GM19455 (cell line): Measurements from ENCODE around the gene CREG1.
A peak's percentile ranks its signal among the peaks of the same experiment; 100 is the strongest.
"Not testable (repeated sequence)": the region's sequence is repeated elsewhere in the genome, so short reads cannot be mapped to it uniquely, and the experiment has no call there.

Experiments
- ATAC-seq: cut with Tn5 transposase; IDR thresholded peaks from one replicate; pipeline ENCODE4 v1.9.1; 2021; ENCODE audit not compliant: unreplicated experiment

Gene CREG1

GRCh38 chr1:167553136-167554027, at the start of gene CREG1:
Gene CREG1, minus strand, starts transcription at chr1:167553762.
- ATAC-seq: peak; percentile 98

- ATAC-seq: no peak
Measured at GRCh38 chr1:167602840-167603239, 49.3 kb upstream of the CREG1 start.

- ATAC-seq: no peak
Measured at GRCh38 chr1:167601442-167602383, 48.2 kb upstream of the CREG1 start.

- ATAC-seq: peak; percentile 78
Measured at GRCh38 chr1:167599957-167600581, 46.5 kb upstream of the CREG1 start.

GRCh38 chr1:167594822-167595221, 41.3 kb upstream of the CREG1 start:
- no peak for ATAC-seq

GRCh38 chr1:167593860-167594259, 40.3 kb upstream of the CREG1 start:
- no peak for ATAC-seq

- ATAC-seq: no peak
Measured at GRCh38 chr1:167592475-167592874, 38.9 kb upstream of the CREG1 start.

- no peak for ATAC-seq
Measured at GRCh38 chr1:167588361-167588760, 34.8 kb upstream of the CREG1 start.

- ATAC-seq: no peak
Measured at GRCh38 chr1:167587872-167588271, 34.3 kb upstream of the CREG1 start.

- no peak for ATAC-seq
Measured at GRCh38 chr1:167587342-167587741, 33.8 kb upstream of the CREG1 start.

GRCh38 chr1:167584581-167584980, 31.0 kb upstream of the CREG1 start:
- no peak for ATAC-seq

- no peak for ATAC-seq
Measured at GRCh38 chr1:167582722-167583121, 29.2 kb upstream of the CREG1 start.

GRCh38 chr1:167582064-167582463, 28.5 kb upstream of the CREG1 start:
- ATAC-seq: no peak

- ATAC-seq: no peak
Measured at GRCh38 chr1:167579986-167580385, 26.4 kb upstream of the CREG1 start.

- ATAC-seq: no peak
Measured at GRCh38 chr1:167578939-167579521, 25.5 kb upstream of the CREG1 start.

GRCh38 chr1:167575649-167576048, 22.1 kb upstream of the CREG1 start:
- no peak for ATAC-seq

- ATAC-seq: no peak
Measured at GRCh38 chr1:167573035-167573434, 19.5 kb upstream of the CREG1 start.

GRCh38 chr1:167570712-167571111, 17.1 kb upstream of the CREG1 start:
- ATAC-seq: not testable (repeated sequence)

- ATAC-seq: no peak
Measured at GRCh38 chr1:167567663-167568062, 14.1 kb upstream of the CREG1 start.

GRCh38 chr1:167566766-167567165, 13.2 kb upstream of the CREG1 start:
- ATAC-seq: no peak

- ATAC-seq: no peak
Measured at GRCh38 chr1:167565922-167566321, 12.4 kb upstream of the CREG1 start.
